ENCODE data around the gene LIMK2. TPM values are rescaled to one million over a fixed set of nuclear protein-coding genes. Genes with fewer than 3 reads are reported as not detected.
A peak's percentile ranks its signal among the peaks of the same experiment; 100 is the strongest.

Gene LIMK2
- total RNA-seq, 2 donors from 2014 or later = 92.1 to 128 TPM

- no peaks in the 10 kb centered on the region for H3K4me1 ChIP-seq (replicated peaks)
- H3K9me3 ChIP-seq = no peaks in the 10 kb centered on the region
- intact Hi-C loops (cut with DNase I) = loop anchor here (10.0 kb wide), 1 partner anchor 59 kb away; the partner anchor contains the start of gene LIMK2
Observed at GRCh38 chr22:31274017-31274416, 61.9 kb downstream of the LIMK2 start.

GRCh38 chr22:31275018-31275417 lies 62.9 kb downstream of the LIMK2 start:
- 71% methylated on average over 6 of the region's 6 CpGs for WGBS
- Histone ChIP-seq H3K4me1 (replicated peaks) (no peaks in the 10 kb centered on the region), H3K9me3 (no peaks in the 10 kb centered on the region), H3K27me3 (replicated peaks; ENCODE audit: insufficient read depth) (no peaks in the 10 kb centered on the region), H3K27ac (peak overlapping the region; percentile 31 to 63), H3K36me3 (peaks cover 0 to 6% of the 10 kb centered on the region in 2 donors), H3K4me3 (no peak overlapping the region)
- TF ChIP-seq POLR2AphosphoS5 (IDR thresholded peaks at IDR 0.05) = no peak
- TF ChIP-seq CTCF (IDR thresholded peaks at IDR 0.05) = no peak
- TF ChIP-seq POLR2A (IDR thresholded peaks at IDR 0.05) = no peak
- intact Hi-C loops (cut with DNase I) = loop anchor here (10.0 kb wide), 1 partner anchor 60 kb away; the partner anchor contains the start of gene LIMK2
- no peak for DNase-seq (ENCODE audit: low spot score)

More at GRCh38 chr22:31274017-31274416, 61.9 kb downstream of the LIMK2 start:
- Histone ChIP-seq H3K4me3 (no peak overlapping the region), H3K36me3 (peaks cover 0 to 6% of the 10 kb centered on the region in 2 donors), H3K27ac (peak overlapping the region; percentile 31 to 63), H3K27me3 (replicated peaks; ENCODE audit: insufficient read depth) (no peaks in the 10 kb centered on the region)
- TF ChIP-seq POLR2AphosphoS5 (IDR thresholded peaks at IDR 0.05) (peak; percentile 63), CTCF (IDR thresholded peaks at IDR 0.05) (no peak)
- 52% methylated on average over 3 of the region's 3 CpGs for WGBS
- no peak for DNase-seq (ENCODE audit: low spot score)

- DNase-seq (ENCODE audit: low spot score) = no peak
- H3K9me3 ChIP-seq = no peaks in the 10 kb centered on the region
- no peaks in the 10 kb centered on the region for H3K27me3 ChIP-seq (replicated peaks; ENCODE audit: insufficient read depth)
- H3K4me1 ChIP-seq (replicated peaks) = no peaks in the 10 kb centered on the region
- TF ChIP-seq CTCF (IDR thresholded peaks at IDR 0.05) (no peak), POLR2A (IDR thresholded peaks at IDR 0.05) (no peak), POLR2AphosphoS5 (IDR thresholded peaks at IDR 0.05) (peak; percentile 16)
- H3K36me3 ChIP-seq = peaks cover 0 to 5% of the 10 kb centered on the region in 2 donors
- WGBS = 55% methylated on average over 5 of the region's 5 CpGs
- H3K4me3 ChIP-seq = no peak overlapping the region
- peak overlapping the region; percentile 31 to 63 for H3K27ac ChIP-seq
- intact Hi-C loops (cut with DNase I) = loop anchor here (10.0 kb wide), 1 partner anchor 61 kb away; the partner anchor contains the start of gene LIMK2
Observed at GRCh38 chr22:31275576-31275975, 63.5 kb downstream of the LIMK2 start.

- DNase-seq (ENCODE audit: low spot score) = no peak
- Histone ChIP-seq H3K27me3 (replicated peaks; ENCODE audit: insufficient read depth) (no peaks in the 10 kb centered on the region), H3K4me3 (no peak overlapping the region), H3K27ac (no peak overlapping the region), H3K36me3 (no peaks in the 10 kb centered on the region), H3K9me3 (no peaks in the 10 kb centered on the region), H3K4me1 (replicated peaks) (no peaks in the 10 kb centered on the region)
- WGBS = 93% methylated on average over 69 of the region's 69 CpGs
- TF ChIP-seq POLR2AphosphoS5 (IDR thresholded peaks at IDR 0.05) (no peak), CTCF (IDR thresholded peaks at IDR 0.05) (no peak), POLR2A (IDR thresholded peaks at IDR 0.05) (no peak)
- intact Hi-C loops (cut with DNase I) = loop anchor here (10.0 kb wide), 1 partner anchor 62 kb away; the partner anchor contains the start of gene LIMK2
Observed at GRCh38 chr22:31276426-31277167, 64.5 kb downstream of the LIMK2 start.

All from prostate gland (tissue), 2 donors.